Measurements from ENCODE around the gene CPNE1. TPM values are rescaled to one million over a fixed set of nuclear protein-coding genes. Genes with fewer than 3 reads are reported as not detected.
A peak's percentile ranks its signal among the peaks of the same experiment; 100 is the strongest.
"Not testable (repeated sequence)": the region's sequence is repeated elsewhere in the genome, so short reads cannot be mapped to it uniquely, and the experiment has no call there.

Gene CPNE1
- total and polyA plus RNA-seq, 3 experiments from 2014 or later, result 295 to 378 (median 305) TPM

DNA sequence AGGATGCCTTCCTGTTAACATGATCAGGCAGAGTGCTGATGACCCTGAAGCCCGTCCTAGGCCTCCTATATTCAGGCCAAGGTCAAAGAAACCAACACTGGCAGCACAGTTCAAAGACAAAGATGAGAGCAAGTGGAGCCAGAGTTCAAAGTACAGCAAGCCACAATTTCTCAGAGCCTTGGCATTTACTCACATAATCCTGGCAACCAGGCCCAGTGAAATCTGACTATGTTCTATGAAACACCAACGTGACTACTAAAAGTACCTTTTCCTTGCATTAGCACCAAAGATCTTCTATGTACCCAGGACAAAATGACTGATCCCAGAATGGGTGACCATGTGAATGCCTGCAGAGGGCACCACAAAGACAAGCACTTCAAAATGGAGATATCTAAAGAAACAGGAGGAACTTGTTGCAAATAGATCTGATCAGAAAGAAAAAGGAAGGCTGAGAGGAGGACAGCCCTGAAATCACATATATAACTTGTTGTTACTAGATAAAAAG lies 30.6 kb upstream of the CPNE1 start:
- Mint-ChIP-seq H3K27me3 (peaks cover 0 to 2% of the 10 kb centered on the region in 2 donors), H3K27ac (peak overlapping the region in 1 of 8 donors; percentile 69), H3K9me3 (peaks cover 0 to 2% (median 0%) of the 10 kb centered on the region in 5 donors), H3K4me1 (peaks cover 29 to 39% (median 37%) of the 10 kb centered on the region in 3 donors), H3K36me3 (peaks cover 0 to 53% (median 8%) of the 10 kb centered on the region in 3 donors), H3K4me3 (peak overlapping the region in 2 of 7 donors; percentile 69 to 70)
- Histone ChIP-seq H3K27ac (ENCODE audit: low read depth, low read length) (no peak overlapping the region), H3K9me3 (ENCODE audit: low read length) (no peaks in the 10 kb centered on the region), H3K36me3 (ENCODE audit: insufficient read depth, low read length) (peaks cover 5% of the 10 kb centered on the region), H3K4me1 (ENCODE audit: insufficient read depth, low read length) (peaks cover 20% of the 10 kb centered on the region), H3K4me3 (ENCODE audit: low read length) (no peak overlapping the region), H3K27me3 (ENCODE audit: insufficient read depth, low read length, poor library complexity, severe bottlenecking) (no peaks in the 10 kb centered on the region)
- ChIA-PET POLR2A (no interaction called here), CTCF (no interaction called here)
- no peak for DNase-seq

GRCh38 chr20:35690265-35690664 lies 25.6 kb upstream of the CPNE1 start:
- no peak overlapping the region for H3K4me3 ChIP-seq (ENCODE audit: low read length)
- no peaks in the 10 kb centered on the region for H3K9me3 ChIP-seq (ENCODE audit: low read length)
- Mint-ChIP-seq H3K4me3 (no peak overlapping the region), H3K9me3 (no peaks in the 10 kb centered on the region), H3K4me1 (peaks cover 0 to 3% (median 2%) of the 10 kb centered on the region in 3 donors), H3K27me3 (no peaks in the 10 kb centered on the region), H3K27ac (no peak overlapping the region), H3K36me3 (peaks cover 6 to 57% (median 19%) of the 10 kb centered on the region in 3 donors)
- no peak for DNase-seq
- no peak overlapping the region for H3K27ac ChIP-seq (ENCODE audit: low read depth, low read length)
- H3K4me1 ChIP-seq (ENCODE audit: insufficient read depth, low read length), result no peaks in the 10 kb centered on the region
- ChIA-PET POLR2A (no interaction called here), CTCF (interaction anchor here (1.4 kb wide), 1 partner anchor 89 kb away, joined by 3 read pairs; no protein-coding TSS in a partner anchor)
- H3K27me3 ChIP-seq (ENCODE audit: insufficient read depth, low read length, poor library complexity, severe bottlenecking), result no peaks in the 10 kb centered on the region
- peaks cover 11% of the 10 kb centered on the region for H3K36me3 ChIP-seq (ENCODE audit: insufficient read depth, low read length)

- H3K9me3 Mint-ChIP-seq; H3K4me1 Mint-ChIP-seq; H3K27ac Mint-ChIP-seq; H3K27me3 Mint-ChIP-seq; DNase-seq; H3K27me3 ChIP-seq (ENCODE audit: insufficient read depth, low read length, poor library complexity, severe bottlenecking); H3K4me3 ChIP-seq (ENCODE audit: low read length); H3K9me3 ChIP-seq (ENCODE audit: low read length); H3K4me3 Mint-ChIP-seq; POLR2A ChIA-PET; H3K27ac ChIP-seq (ENCODE audit: low read depth, low read length); H3K4me1 ChIP-seq (ENCODE audit: insufficient read depth, low read length): not testable (repeated sequence)
- peaks cover 11% of the 10 kb centered on the region for H3K36me3 ChIP-seq (ENCODE audit: insufficient read depth, low read length)
- peaks cover 6 to 50% (median 18%) of the 10 kb centered on the region in 3 donors for H3K36me3 Mint-ChIP-seq
- CTCF ChIA-PET, result interaction anchor here (1.3 kb wide), 1 partner anchor 86 kb away, joined by 4 read pairs; no protein-coding TSS in a partner anchor
Observed at GRCh38 chr20:35686872-35687271, 22.2 kb upstream of the CPNE1 start.

- POLR2A ChIA-PET; H3K4me3 ChIP-seq (ENCODE audit: low read length); H3K4me1 ChIP-seq (ENCODE audit: insufficient read depth, low read length); H3K4me3 Mint-ChIP-seq; H3K27ac Mint-ChIP-seq; H3K9me3 Mint-ChIP-seq; DNase-seq; H3K27me3 Mint-ChIP-seq; H3K36me3 ChIP-seq (ENCODE audit: insufficient read depth, low read length); H3K27ac ChIP-seq (ENCODE audit: low read depth, low read length); H3K4me1 Mint-ChIP-seq; H3K27me3 ChIP-seq (ENCODE audit: insufficient read depth, low read length, poor library complexity, severe bottlenecking); H3K9me3 ChIP-seq (ENCODE audit: low read length): not testable (repeated sequence)
- CTCF ChIA-PET, result interaction anchor here (1.3 kb wide), 1 partner anchor 84 kb away, joined by 4 read pairs; no protein-coding TSS in a partner anchor
- peaks cover 9 to 59% (median 14%) of the 10 kb centered on the region in 3 donors for H3K36me3 Mint-ChIP-seq
Observed at GRCh38 chr20:35685368-35685767, 20.7 kb upstream of the CPNE1 start.

- H3K4me3 ChIP-seq (ENCODE audit: low read length), result no peak overlapping the region
- no peak for DNase-seq
- Mint-ChIP-seq H3K9me3 (no peaks in the 10 kb centered on the region), H3K4me3 (no peak overlapping the region), H3K36me3 (peaks cover 3 to 52% (median 5%) of the 10 kb centered on the region in 3 donors), H3K4me1 (no peaks in the 10 kb centered on the region), H3K27me3 (peaks cover 0 to 1% of the 10 kb centered on the region in 2 donors), H3K27ac (no peak overlapping the region)
- POLR2A ChIA-PET, result no interaction called here
- no peaks in the 10 kb centered on the region for H3K9me3 ChIP-seq (ENCODE audit: low read length)
- no peak overlapping the region for H3K27ac ChIP-seq (ENCODE audit: low read depth, low read length)
- H3K27me3 ChIP-seq (ENCODE audit: insufficient read depth, low read length, poor library complexity, severe bottlenecking), result no peaks in the 10 kb centered on the region
- CTCF ChIA-PET, result no interaction called here
- H3K4me1 ChIP-seq (ENCODE audit: insufficient read depth, low read length), result no peaks in the 10 kb centered on the region
- no peaks in the 10 kb centered on the region for H3K36me3 ChIP-seq (ENCODE audit: insufficient read depth, low read length)
Observed at GRCh38 chr20:35681960-35682359, 17.3 kb upstream of the CPNE1 start.

DNA sequence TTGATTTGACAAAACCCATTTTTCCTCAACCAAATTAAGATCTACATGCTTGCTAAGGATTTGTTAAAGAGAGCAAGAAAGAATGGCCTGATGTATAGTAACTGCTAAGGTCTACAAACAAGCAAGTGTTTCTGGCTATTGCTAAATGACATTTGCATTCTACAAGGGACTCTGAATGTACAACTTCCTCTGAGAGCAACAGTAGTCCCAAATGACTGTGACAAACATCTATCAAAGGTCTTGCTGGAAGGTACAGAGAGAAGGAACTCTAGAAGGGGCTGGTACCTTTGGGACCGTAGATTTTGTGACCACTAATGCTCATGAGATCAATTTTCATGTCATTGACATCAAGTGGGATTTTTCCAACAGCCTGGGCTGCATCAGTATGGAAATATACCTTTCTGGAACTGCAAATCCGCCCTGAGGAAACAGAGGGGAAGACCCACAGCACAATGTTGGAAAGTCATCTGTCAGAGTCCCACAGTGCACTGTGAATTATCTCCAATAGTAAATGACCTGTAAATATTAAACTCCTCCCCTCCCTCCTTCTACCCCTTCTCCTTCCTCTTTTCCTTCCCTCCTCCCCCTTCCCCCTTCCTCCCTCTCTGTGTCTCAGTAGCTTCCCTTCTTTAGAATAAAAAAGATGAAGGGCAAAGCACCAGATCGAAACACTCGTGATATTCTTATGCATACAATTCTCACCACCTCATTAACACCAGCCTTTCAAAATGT lies 15.9 kb upstream of the CPNE1 start:
- peak overlapping the region in 1 of 8 donors; percentile 71 for H3K27ac Mint-ChIP-seq

GRCh38 chr20:35674921-35675320 lies 10.2 kb upstream of the CPNE1 start:
- H3K4me3 Mint-ChIP-seq, result no peak overlapping the region
- H3K9me3 Mint-ChIP-seq, result no peaks in the 10 kb centered on the region
- H3K27me3 Mint-ChIP-seq, result peaks cover 0 to 1% of the 10 kb centered on the region in 2 donors
- Histone ChIP-seq H3K27me3 (ENCODE audit: insufficient read depth, low read length, poor library complexity, severe bottlenecking) (no peaks in the 10 kb centered on the region), H3K4me1 (ENCODE audit: insufficient read depth, low read length) (no peaks in the 10 kb centered on the region), H3K9me3 (ENCODE audit: low read length) (no peaks in the 10 kb centered on the region), H3K36me3 (ENCODE audit: insufficient read depth, low read length) (peaks cover 39% of the 10 kb centered on the region), H3K27ac (ENCODE audit: low read depth, low read length) (no peak overlapping the region), H3K4me3 (ENCODE audit: low read length) (no peak overlapping the region)
- POLR2A ChIA-PET, result no interaction called here
- H3K27ac Mint-ChIP-seq, result peak overlapping the region in 1 of 8 donors; percentile 62
- no peaks in the 10 kb centered on the region for H3K4me1 Mint-ChIP-seq
- CTCF ChIA-PET, result no interaction called here
- peaks cover 18 to 64% (median 20%) of the 10 kb centered on the region in 3 donors for H3K36me3 Mint-ChIP-seq
- no peak for DNase-seq

More for the DNA sequence above, 15.9 kb upstream of the CPNE1 start:
- Histone ChIP-seq H3K4me3 (ENCODE audit: low read length) (no peak overlapping the region), H3K4me1 (ENCODE audit: insufficient read depth, low read length) (no peaks in the 10 kb centered on the region), H3K27me3 (ENCODE audit: insufficient read depth, low read length, poor library complexity, severe bottlenecking) (no peaks in the 10 kb centered on the region), H3K9me3 (ENCODE audit: low read length) (no peaks in the 10 kb centered on the region), H3K27ac (ENCODE audit: low read depth, low read length) (no peak overlapping the region), H3K36me3 (ENCODE audit: insufficient read depth, low read length) (no peaks in the 10 kb centered on the region)
- no peak for DNase-seq
- no peaks in the 10 kb centered on the region for H3K9me3 Mint-ChIP-seq
- peaks cover 2 to 48% (median 3%) of the 10 kb centered on the region in 3 donors for H3K36me3 Mint-ChIP-seq
- H3K4me1 Mint-ChIP-seq, result no peaks in the 10 kb centered on the region
- no peak overlapping the region for H3K4me3 Mint-ChIP-seq
- H3K27me3 Mint-ChIP-seq, result peaks cover 0 to 1% of the 10 kb centered on the region in 2 donors
- POLR2A ChIA-PET, result interaction anchor here (0.6 kb wide), 1 partner anchor 15 kb away, joined by 4 read pairs; no protein-coding TSS in a partner anchor
- CTCF ChIA-PET, result no interaction called here

GRCh38 chr20:35673884-35674283 lies 9.2 kb upstream of the CPNE1 start:
- peaks cover 0 to 1% of the 10 kb centered on the region in 2 donors for H3K27me3 Mint-ChIP-seq
- peak overlapping the region in 1 of 8 donors; percentile 38 for H3K27ac Mint-ChIP-seq
- Histone ChIP-seq H3K27me3 (ENCODE audit: insufficient read depth, low read length, poor library complexity, severe bottlenecking) (no peaks in the 10 kb centered on the region), H3K4me3 (ENCODE audit: low read length) (no peak overlapping the region), H3K9me3 (ENCODE audit: low read length) (no peaks in the 10 kb centered on the region), H3K36me3 (ENCODE audit: insufficient read depth, low read length) (peaks cover 49% of the 10 kb centered on the region), H3K27ac (ENCODE audit: low read depth, low read length) (no peak overlapping the region), H3K4me1 (ENCODE audit: insufficient read depth, low read length) (no peaks in the 10 kb centered on the region)
- peaks cover 20 to 67% (median 23%) of the 10 kb centered on the region in 3 donors for H3K36me3 Mint-ChIP-seq
- no peaks in the 10 kb centered on the region for H3K9me3 Mint-ChIP-seq
- no peak overlapping the region for H3K4me3 Mint-ChIP-seq
- H3K4me1 Mint-ChIP-seq, result no peaks in the 10 kb centered on the region
- ChIA-PET CTCF (no interaction called here), POLR2A (no interaction called here)
- no peak for DNase-seq

Measured in CD8-positive, alpha-beta memory T cell (primary cell).